Esophagus squamous epithelium (tissue), 5 donors: ENCODE measurements around the gene ASNSD1. TPM values are rescaled to one million over a fixed set of nuclear protein-coding genes. Genes with fewer than 3 reads are reported as not detected.
"Not testable (repeated sequence)": the region's sequence is repeated elsewhere in the genome, so short reads cannot be mapped to it uniquely, and the experiment has no call there.

Experiments
- DNase-seq: peaks from one replicate; lab custom pipeline; 2025; lab: John Stamatoyannopoulos, UW
- H3K27ac ChIP-seq, 4 donors: fragments of 200-600 bp; sonication (generic); one replicate each; pipeline ENCODE4 v1.5.1; 2016 to 2019; ENCODE audit warnings: mild to moderate bottlenecking in 1 of 4
- H3K27me3 ChIP-seq, 4 donors: fragments of 200-600 bp; sonication (generic); 1 replicate in 3 of 4; 2 replicates in 1 of 4; pipeline versions ENCODE4 v1.5.1 to v1.6.0; 2017 to 2021; ENCODE audit warnings: antibody characterized with exemption in 1 of 4
- H3K36me3 ChIP-seq, 3 donors: fragments of 200-600 bp; sonication (generic); one replicate each; pipeline ENCODE4 v1.5.1; 2016 to 2019
- H3K4me1 ChIP-seq, 3 donors: fragments of 200-600 bp; sonication (generic); one replicate each; pipeline ENCODE4 v1.5.1; 2017 to 2019
- H3K4me3 ChIP-seq, 4 donors: fragments of 200-600 bp; sonication (generic); 1 replicate in 3 of 4; 2 replicates in 1 of 4; pipeline ENCODE4 v1.5.1; 2016 to 2019; ENCODE audit warnings: mild to moderate bottlenecking in 2 of 4, moderate library complexity in 1 of 4
- H3K9me3 ChIP-seq, 3 donors: fragments of 200-600 bp; sonication (generic); one replicate each; pipeline ENCODE4 v1.5.1; 2016 to 2019
- CTCF ChIP-seq, 6 experiments: fragments of 450-650 bp in 4 of 6; fragments of 200-600 bp in 2 of 6; sonication (generic) in 2 of 6; IDR thresholded peaks; one replicate each; pipeline ENCODE4 v1.5.1; 2016 to 2019; ENCODE audit warnings: antibody characterized with exemption in 6 of 6, mild to moderate bottlenecking in 4 of 6, moderate library complexity in 4 of 6
- POLR2A ChIP-seq, 4 donors: fragments of 450-650 bp; IDR thresholded peaks; one replicate each; pipeline ENCODE4 v1.6.1; 2017; ENCODE audit warnings: antibody characterized with exemption in 4 of 4, mild to moderate bottlenecking in 4 of 4, moderate library complexity in 3 of 4
- WGBS, 2 donors: methylation state at CpG; one replicate each; pipeline ENCODE4 v1.1.5; 2018; 5-methylcytosine and 5-hydroxymethylcytosine counted together
- intact Hi-C: fragments of 100-400 bp; cut with DNase I; formaldehyde crosslinking; loops from one replicate; pipeline ENCODE4 v1.15.0; 2022
- total RNA-seq, 4 donors: library from RNA; depleted of rRNA; stranded (reverse); fragments of >200 nt; gene quantifications; one replicate each; pipeline ENCODE4 v1.1.0, GENCODE V29; 2016
- donor health status: DM: yes; HTN: yes; CAD: no.

The ASNSD1 gene
- total RNA-seq, 4 donors from 2014 or later, result 32.4 to 72.0 (median 38.0) TPM

GRCh38 chr2:189700681-189701080 is 39.4 kb downstream of the ASNSD1 start:
- no peak for TF ChIP-seq POLR2A (IDR thresholded peaks at IDR 0.05)
- TF ChIP-seq CTCF (IDR thresholded peaks at IDR 0.05), result no peak
- DNase-seq, result no peak
- Histone ChIP-seq H3K4me3 (no peak overlapping the region), H3K4me1 (no peaks in the 10 kb centered on the region), H3K36me3 (peaks cover 0 to 8% (median 0%) of the 10 kb centered on the region in 3 donors), H3K9me3 (no peaks in the 10 kb centered on the region), H3K27ac (no peak overlapping the region), H3K27me3 (no peaks in the 10 kb centered on the region)
- intact Hi-C loops, result no loop called here
- 45 to 50% methylated on average over 2 of the region's 2 CpGs for WGBS, 2 donors

GRCh38 chr2:189702071-189702470 is 40.8 kb downstream of the ASNSD1 start:
- Histone ChIP-seq H3K36me3 (peaks cover 0 to 14% (median 0%) of the 10 kb centered on the region in 3 donors), H3K27me3 (no peaks in the 10 kb centered on the region), H3K27ac (no peak overlapping the region), H3K4me1 (no peaks in the 10 kb centered on the region), H3K4me3 (no peak overlapping the region), H3K9me3 (no peaks in the 10 kb centered on the region)
- DNase-seq, result no peak
- TF ChIP-seq CTCF (IDR thresholded peaks at IDR 0.05) (no peak), POLR2A (IDR thresholded peaks at IDR 0.05) (no peak)
- intact Hi-C loops, result no loop called here

GRCh38 chr2:189709501-189710221 is 48.4 kb downstream of the ASNSD1 start:
- DNase-seq, result no peak
- H3K36me3 ChIP-seq, result peaks cover 0 to 29% (median 0%) of the 10 kb centered on the region in 3 donors
- H3K4me3 ChIP-seq, result no peak overlapping the region
- WGBS, 2 donors, result 85 to 87% methylated on average over 5 of the region's 5 CpGs
- no peak for TF ChIP-seq POLR2A (IDR thresholded peaks at IDR 0.05)
- no peak for TF ChIP-seq CTCF (IDR thresholded peaks at IDR 0.05)
- H3K9me3 ChIP-seq, result no peaks in the 10 kb centered on the region
- no peak overlapping the region for H3K27ac ChIP-seq
- H3K27me3 ChIP-seq, result no peaks in the 10 kb centered on the region
- H3K4me1 ChIP-seq, result no peaks in the 10 kb centered on the region
- intact Hi-C loops, result no loop called here

GRCh38 chr2:189717593-189717992 is 56.3 kb downstream of the ASNSD1 start:
- H3K27ac ChIP-seq, H3K9me3 ChIP-seq, H3K36me3 ChIP-seq, H3K4me1 ChIP-seq, H3K27me3 ChIP-seq, H3K4me3 ChIP-seq, intact Hi-C loops, DNase-seq: not testable (repeated sequence)
- 85 to 89% methylated on average over 1 of the region's 1 CpG for WGBS, 2 donors

GRCh38 chr2:189719571-189719970 is 58.3 kb downstream of the ASNSD1 start:
- Histone ChIP-seq H3K9me3 (no peaks in the 10 kb centered on the region), H3K4me3 (no peak overlapping the region), H3K27me3 (no peaks in the 10 kb centered on the region), H3K36me3 (no peaks in the 10 kb centered on the region), H3K4me1 (no peaks in the 10 kb centered on the region), H3K27ac (no peak overlapping the region)
- TF ChIP-seq CTCF (IDR thresholded peaks at IDR 0.05) (no peak), POLR2A (IDR thresholded peaks at IDR 0.05) (no peak)
- DNase-seq, result no peak
- WGBS, 2 donors, result 79 to 87% methylated on average over 4 of the region's 4 CpGs
- intact Hi-C loops, result no loop called here

Other genes starting within 250 kb of the ASNSD1 start
- gene WDR75, start 220.0 kb upstream of the ASNSD1 start, total RNA-seq, result 10 to 100 TPM; 15.8 to 44.4 (median 30.6) TPM
- 10 to 100 TPM in 2 of 4 donors, 1 to 10 TPM in 2; 5.4 to 34.1 (median 19.1) TPM for gene SLC40A1, start 80.7 kb upstream of the ASNSD1 start, total RNA-seq
- 10 to 100 TPM in 1 of 4 donors, 1 to 10 TPM in 3; 1.4 to 10.7 (median 1.9) TPM for gene ANKAR, start 13.2 kb downstream of the ASNSD1 start, total RNA-seq
- gene OSGEPL1, start 101.3 kb downstream of the ASNSD1 start, total RNA-seq, result 1 to 10 TPM; 2.8 to 8.7 (median 5.0) TPM
- gene ORMDL1, start 122.9 kb downstream of the ASNSD1 start, total RNA-seq, result 10 to 100 TPM; 12.5 to 62.0 (median 38.7) TPM
- 10 to 100 TPM in 3 of 4 donors, 1 to 10 TPM in 1; 6.3 to 15.4 (median 13.2) TPM for gene PMS1, start 123.0 kb downstream of the ASNSD1 start, total RNA-seq